HEK293 (cell line): ENCODE data around the gene KLC3.
A peak's percentile ranks its signal among the peaks of the same experiment; 100 is the strongest.

ENCODE experiments used
- CTCF ChIA-PET: fragments of 350-600 bp; formaldehyde crosslinking; extraction: SDS; loops from one replicate; lab custom pipeline; 2021; ENCODE audit warnings: antibody characterized with exemption; lab: Yijun Ruan, JAX
- POLR2A ChIA-PET: fragments of 300-600 bp; formaldehyde crosslinking; extraction: SDS; loops from one replicate; lab custom pipeline; 2020; ENCODE audit warnings: antibody characterized with exemption, inconsistent platforms; lab: Yijun Ruan, JAX
- H3K27ac ChIP-seq: fragments of 200-500 bp; sonication (Bioruptor generic); 2 replicates; pipeline ENCODE4 v1.5.1; 2014; ENCODE audit warnings: low read depth, low read length, control low read depth, inconsistent platforms; ENCODE audit errors: extremely low read depth
- H3K36me3 ChIP-seq, 2 experiments: fragments of 200-500 bp in 1 of 2; sonication (Bioruptor generic) in 1 of 2; 1 replicate in 1 of 2; 2 replicates in 1 of 2; pipeline ENCODE4 v1.5.1; 2014 to 2017; ENCODE audit warnings: inconsistent platforms in 2 of 2, low read length in 2 of 2; ENCODE audit not compliant: control insufficient read depth in 2 of 2, insufficient read depth in 1 of 2
- H3K4me1 ChIP-seq: fragments of 200-500 bp; sonication (Bioruptor generic); 2 replicates; pipeline ENCODE4 v1.5.1; 2014; ENCODE audit warnings: mild to moderate bottlenecking, low read length, inconsistent platforms; ENCODE audit not compliant: control insufficient read depth, insufficient read depth
- H3K4me3 ChIP-seq: 2 replicates; pipeline ENCODE4 v1.5.1; 2011; ENCODE audit warnings: low read depth, mild to moderate bottlenecking, control low read depth, low read length, moderate library complexity
- H3K9me3 ChIP-seq: fragments of 200-500 bp; sonication (Bioruptor generic); 2 replicates; pipeline ENCODE4 v1.5.1; 2014; ENCODE audit warnings: low read depth, low read length, inconsistent platforms; ENCODE audit not compliant: control insufficient read depth, insufficient read depth
- KLF8 ChIP-seq: fragments of 450-650 bp; formaldehyde crosslinking; IDR thresholded peaks from 2 replicates; pipeline ENCODE4 v1.5.1; 2016; ENCODE audit warnings: missing biosample characterization, missing genetic modification characterization
- MYNN ChIP-seq: fragments of 450-650 bp; formaldehyde crosslinking; IDR thresholded peaks from 2 replicates; pipeline ENCODE4 v1.5.1; 2016; ENCODE audit warnings: missing biosample characterization, missing genetic modification characterization, borderline replicate concordance
- SP7 ChIP-seq: fragments of 450-650 bp; formaldehyde crosslinking; IDR thresholded peaks from 2 replicates; pipeline ENCODE4 v1.5.1; 2016; ENCODE audit warnings: missing biosample characterization, missing genetic modification characterization
- ZBTB20 ChIP-seq: fragments of 450-650 bp; formaldehyde crosslinking; IDR thresholded peaks from 2 replicates; pipeline ENCODE4 v1.5.1; 2016; ENCODE audit warnings: missing biosample characterization, missing genetic modification characterization
- ZEB2 ChIP-seq: fragments of 450-650 bp; formaldehyde crosslinking; IDR thresholded peaks from 2 replicates; pipeline ENCODE4 v1.5.1; 2016; ENCODE audit warnings: missing biosample characterization, missing genetic modification characterization
- ZNF16 ChIP-seq: fragments of 450-650 bp; formaldehyde crosslinking; IDR thresholded peaks from 2 replicates; pipeline ENCODE4 v1.5.1; 2016; ENCODE audit warnings: low read depth, missing biosample characterization, missing genetic modification characterization
- ZNF580 ChIP-seq: fragments of 450-650 bp; formaldehyde crosslinking; IDR thresholded peaks from 2 replicates; pipeline ENCODE4 v1.5.1; 2016; ENCODE audit warnings: missing biosample characterization, missing genetic modification characterization
- ZNF600 ChIP-seq: fragments of 450-650 bp; formaldehyde crosslinking; IDR thresholded peaks from 2 replicates; pipeline ENCODE4 v1.5.1; 2016; ENCODE audit warnings: missing biosample characterization, missing genetic modification characterization
- ZNF660 ChIP-seq: fragments of 450-650 bp; IDR thresholded peaks from 2 replicates; pipeline ENCODE4 v1.5.1; 2018; ENCODE audit warnings: missing biosample characterization, mild to moderate bottlenecking, missing genetic modification characterization
- TF ChIP-seq, protein P1 (sequence below): fragments of 450-650 bp; formaldehyde crosslinking; IDR thresholded peaks from 2 replicates; pipeline ENCODE4 v1.5.1; 2016; ENCODE audit warnings: missing biosample characterization, missing genetic modification characterization
- TF ChIP-seq, protein P2 (sequence below): fragments of 450-650 bp; formaldehyde crosslinking; IDR thresholded peaks from 2 replicates; pipeline ENCODE4 v1.5.1; 2017; ENCODE audit warnings: missing biosample characterization, missing genetic modification characterization
- TF ChIP-seq, protein P3 (sequence below): fragments of 450-650 bp; formaldehyde crosslinking; IDR thresholded peaks from 2 replicates; pipeline ENCODE4 v1.5.1; 2017; ENCODE audit warnings: missing biosample characterization, mild to moderate bottlenecking, missing genetic modification characterization, moderate library complexity
- TF ChIP-seq, protein P4 (sequence below): fragments of 450-650 bp; formaldehyde crosslinking; optimal IDR thresholded peaks from 2 replicates; pipeline ENCODE3; 2016; ENCODE audit warnings: missing biosample characterization, mild to moderate bottlenecking, missing genetic modification characterization
- TF ChIP-seq, protein P5 (sequence below): fragments of 450-650 bp; formaldehyde crosslinking; IDR thresholded peaks from 2 replicates; pipeline ENCODE4; 2016; ENCODE audit warnings: missing biosample characterization, missing genetic modification characterization

KLC3 gene

DNA sequence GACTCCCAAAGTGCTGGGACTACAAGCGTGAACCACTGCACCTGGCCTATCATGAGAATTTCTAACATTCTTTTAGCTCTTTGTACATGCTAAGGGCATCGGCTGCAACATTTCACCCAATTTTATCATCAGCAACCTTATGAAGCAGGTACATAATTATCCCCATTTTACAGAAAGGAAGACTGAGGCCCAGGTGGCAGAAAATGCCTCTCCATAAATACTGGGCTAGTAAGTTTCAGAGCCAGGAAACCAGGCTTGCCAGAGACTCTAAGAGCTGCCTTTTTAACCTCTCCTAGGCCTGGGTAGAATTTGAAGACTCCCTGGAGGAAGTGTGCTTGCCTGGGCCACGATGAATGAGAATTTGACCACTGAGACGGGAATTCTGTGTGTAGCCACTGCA, 27.6 kb downstream of the KLC3 start:
- CTCF ChIA-PET, result no interaction called here

DNA sequence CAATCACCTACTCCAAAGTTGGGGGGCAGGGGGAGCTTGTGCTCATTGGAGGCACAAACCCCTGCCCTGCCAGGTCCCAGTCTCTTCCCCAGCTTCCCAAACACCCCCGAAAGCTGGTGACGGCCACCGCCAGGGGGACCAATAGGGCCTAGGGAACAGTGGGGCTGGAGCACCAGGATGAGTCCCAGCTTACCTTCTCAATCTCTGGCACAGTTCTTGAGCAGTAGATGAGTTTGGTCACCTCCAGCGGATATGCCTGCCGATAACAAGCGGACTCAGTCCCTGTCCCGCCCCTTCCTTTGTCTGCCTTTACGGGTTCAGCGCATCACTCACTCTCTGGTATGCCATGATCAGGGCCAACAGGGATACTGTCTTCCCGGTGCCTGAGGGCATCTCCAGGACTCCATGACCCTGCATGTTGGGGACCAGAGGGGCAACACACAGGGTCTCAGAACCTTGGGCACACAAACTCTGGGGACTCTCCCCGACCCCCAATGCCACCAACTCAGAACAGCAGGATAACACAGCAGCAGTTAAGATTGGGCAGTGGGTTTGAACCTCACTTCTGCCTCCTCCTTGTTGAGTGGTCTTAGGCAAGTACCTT, 28.3 kb downstream of the KLC3 start:
- Histone ChIP-seq H3K9me3 (no peaks in the 10 kb centered on the region), H3K36me3 (peaks cover 26 to 33% of the 10 kb centered on the region in 2 experiments; a peak in 2 of 3 replicates)
- TF ChIP-seq ZNF600 (tag by site-specific recombination), result no peak
- TF ChIP-seq, protein P1, sequence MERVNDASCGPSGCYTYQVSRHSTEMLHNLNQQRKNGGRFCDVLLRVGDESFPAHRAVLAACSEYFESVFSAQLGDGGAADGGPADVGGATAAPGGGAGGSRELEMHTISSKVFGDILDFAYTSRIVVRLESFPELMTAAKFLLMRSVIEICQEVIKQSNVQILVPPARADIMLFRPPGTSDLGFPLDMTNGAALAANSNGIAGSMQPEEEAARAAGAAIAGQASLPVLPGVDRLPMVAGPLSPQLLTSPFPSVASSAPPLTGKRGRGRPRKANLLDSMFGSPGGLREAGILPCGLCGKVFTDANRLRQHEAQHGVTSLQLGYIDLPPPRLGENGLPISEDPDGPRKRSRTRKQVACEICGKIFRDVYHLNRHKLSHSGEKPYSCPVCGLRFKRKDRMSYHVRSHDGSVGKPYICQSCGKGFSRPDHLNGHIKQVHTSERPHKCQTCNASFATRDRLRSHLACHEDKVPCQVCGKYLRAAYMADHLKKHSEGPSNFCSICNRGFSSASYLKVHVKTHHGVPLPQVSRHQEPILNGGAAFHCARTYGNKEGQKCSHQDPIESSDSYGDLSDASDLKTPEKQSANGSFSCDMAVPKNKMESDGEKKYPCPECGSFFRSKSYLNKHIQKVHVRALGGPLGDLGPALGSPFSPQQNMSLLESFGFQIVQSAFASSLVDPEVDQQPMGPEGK (tag by site-specific recombination), result no peak
- TF ChIP-seq, all 188 proteins: peak for 0
- Histone ChIP-seq H3K27ac (no peak overlapping the region), H3K4me1 (0 out of 2 replicates have a peak, but pooled peaks cover 2% of the 10 kb centered on the region), H3K4me3 (no peak overlapping the region)
- CTCF ChIA-PET, result interaction anchor here (0.6 to 1.2 kb wide), 4 partner anchors 21 to 110 kb away, joined by 3 to 4 read pairs (median 3); partner anchors contain the start of gene PPP1R13L
- POLR2A ChIA-PET, result interaction anchor here (1.5 kb wide), 1 partner anchor 191 kb away, joined by 5 read pairs; the partner anchor contains the start of genes BLOC1S3 and TRAPPC6A

More for the DNA sequence above, 27.6 kb downstream of the KLC3 start:
- POLR2A ChIA-PET, result no interaction called here
- Histone ChIP-seq H3K27ac (no peak overlapping the region), H3K4me1 (0 out of 2 replicates have a peak, but pooled peaks cover 2% of the 10 kb centered on the region), H3K36me3 (peaks cover 26 to 39% of the 10 kb centered on the region in 2 experiments; a peak in 2 of 3 replicates), H3K4me3 (no peak overlapping the region), H3K9me3 (no peaks in the 10 kb centered on the region)
- 0 out of 2 replicates have a peak, but pooled peaks have one; percentile 24 for TF ChIP-seq SP7 (tag by site-specific recombination)
- TF ChIP-seq, protein P2, sequence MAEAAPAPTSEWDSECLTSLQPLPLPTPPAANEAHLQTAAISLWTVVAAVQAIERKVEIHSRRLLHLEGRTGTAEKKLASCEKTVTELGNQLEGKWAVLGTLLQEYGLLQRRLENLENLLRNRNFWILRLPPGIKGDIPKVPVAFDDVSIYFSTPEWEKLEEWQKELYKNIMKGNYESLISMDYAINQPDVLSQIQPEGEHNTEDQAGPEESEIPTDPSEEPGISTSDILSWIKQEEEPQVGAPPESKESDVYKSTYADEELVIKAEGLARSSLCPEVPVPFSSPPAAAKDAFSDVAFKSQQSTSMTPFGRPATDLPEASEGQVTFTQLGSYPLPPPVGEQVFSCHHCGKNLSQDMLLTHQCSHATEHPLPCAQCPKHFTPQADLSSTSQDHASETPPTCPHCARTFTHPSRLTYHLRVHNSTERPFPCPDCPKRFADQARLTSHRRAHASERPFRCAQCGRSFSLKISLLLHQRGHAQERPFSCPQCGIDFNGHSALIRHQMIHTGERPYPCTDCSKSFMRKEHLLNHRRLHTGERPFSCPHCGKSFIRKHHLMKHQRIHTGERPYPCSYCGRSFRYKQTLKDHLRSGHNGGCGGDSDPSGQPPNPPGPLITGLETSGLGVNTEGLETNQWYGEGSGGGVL, result no peak
- no peak for TF ChIP-seq MYNN (tag by site-specific recombination)
- TF ChIP-seq, protein P3, sequence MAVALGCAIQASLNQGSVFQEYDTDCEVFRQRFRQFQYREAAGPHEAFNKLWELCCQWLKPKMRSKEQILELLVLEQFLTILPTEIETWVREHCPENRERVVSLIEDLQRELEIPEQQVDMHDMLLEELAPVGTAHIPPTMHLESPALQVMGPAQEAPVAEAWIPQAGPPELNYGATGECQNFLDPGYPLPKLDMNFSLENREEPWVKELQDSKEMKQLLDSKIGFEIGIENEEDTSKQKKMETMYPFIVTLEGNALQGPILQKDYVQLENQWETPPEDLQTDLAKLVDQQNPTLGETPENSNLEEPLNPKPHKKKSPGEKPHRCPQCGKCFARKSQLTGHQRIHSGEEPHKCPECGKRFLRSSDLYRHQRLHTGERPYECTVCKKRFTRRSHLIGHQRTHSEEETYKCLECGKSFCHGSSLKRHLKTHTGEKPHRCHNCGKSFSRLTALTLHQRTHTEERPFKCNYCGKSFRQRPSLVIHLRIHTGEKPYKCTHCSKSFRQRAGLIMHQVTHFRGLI (tag by site-specific recombination), result no peak
- TF ChIP-seq KLF8 (tag by site-specific recombination), result 0 out of 2 replicates have a peak, but pooled peaks have one; percentile 19
- TF ChIP-seq ZNF580 (tag by site-specific recombination), result peak; percentile 49; the same call in 1 of the 2 replicates

GRCh38 chr19:45370410-45371204, 30.1 kb downstream of the KLC3 start, which contains the start of gene ERCC2:
Gene ERCC2 (minus strand): TSS chr19:45370573. CDS start chr19:45370540, 33 bp downstream.
- ChIA-PET POLR2A (interaction anchor here (0.6 to 1.5 kb wide), 4 partner anchors 108 to 332 kb away, joined by 3 to 5 read pairs (median 3); partner anchors contain the start of genes BLOC1S3, CLASRP and TRAPPC6A), CTCF (interaction anchor here (0.6 to 1.4 kb wide), 5 partner anchors 29 to 327 kb away, joined by 3 to 8 read pairs (median 5); no protein-coding TSS in a partner anchor)
- peak within 1 kb of the TSS; percentile 82 for H3K27ac ChIP-seq
- peaks cover 21 to 22% of the 10 kb centered on the region in 2 experiments; a peak in 2 of 3 replicates for H3K36me3 ChIP-seq
- no peaks in the 10 kb centered on the region for H3K9me3 ChIP-seq
- peak within 1 kb of the TSS; percentile 77 for H3K4me3 ChIP-seq
- 0 out of 2 replicates have a peak, but pooled peaks cover 2% of the 10 kb centered on the region for H3K4me1 ChIP-seq
- TF ChIP-seq ZNF660, result 0 out of 2 replicates have a peak, but pooled peaks have one; percentile 8
- no peak for TF ChIP-seq ZNF16 (tag by site-specific recombination)
- TF ChIP-seq, protein P4, sequence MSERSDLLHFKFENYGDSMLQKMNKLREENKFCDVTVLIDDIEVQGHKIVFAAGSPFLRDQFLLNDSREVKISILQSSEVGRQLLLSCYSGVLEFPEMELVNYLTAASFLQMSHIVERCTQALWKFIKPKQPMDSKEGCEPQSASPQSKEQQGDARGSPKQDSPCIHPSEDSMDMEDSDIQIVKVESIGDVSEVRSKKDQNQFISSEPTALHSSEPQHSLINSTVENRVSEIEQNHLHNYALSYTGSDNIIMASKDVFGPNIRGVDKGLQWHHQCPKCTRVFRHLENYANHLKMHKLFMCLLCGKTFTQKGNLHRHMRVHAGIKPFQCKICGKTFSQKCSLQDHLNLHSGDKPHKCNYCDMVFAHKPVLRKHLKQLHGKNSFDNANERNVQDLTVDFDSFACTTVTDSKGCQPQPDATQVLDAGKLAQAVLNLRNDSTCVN (tag by site-specific recombination), result peak; percentile 36
- TF ChIP-seq, protein P5, sequence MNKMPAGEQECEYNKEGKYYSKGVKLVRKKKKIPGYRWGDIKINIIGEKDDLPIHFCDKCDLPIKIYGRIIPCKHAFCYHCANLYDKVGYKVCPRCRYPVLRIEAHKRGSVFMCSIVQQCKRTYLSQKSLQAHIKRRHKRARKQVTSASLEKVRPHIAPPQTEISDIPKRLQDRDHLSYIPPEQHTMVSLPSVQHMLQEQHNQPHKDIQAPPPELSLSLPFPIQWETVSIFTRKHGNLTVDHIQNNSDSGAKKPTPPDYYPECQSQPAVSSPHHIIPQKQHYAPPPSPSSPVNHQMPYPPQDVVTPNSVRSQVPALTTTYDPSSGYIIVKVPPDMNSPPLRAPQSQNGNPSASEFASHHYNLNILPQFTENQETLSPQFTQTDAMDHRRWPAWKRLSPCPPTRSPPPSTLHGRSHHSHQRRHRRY (tag by site-specific recombination), result no peak
- peak; percentile 20; the same call in 1 of the 2 replicates for TF ChIP-seq ZBTB20 (tag by site-specific recombination)
- 0 out of 2 replicates have a peak, but pooled peaks have one; percentile 21 for TF ChIP-seq ZEB2 (tag by site-specific recombination)
- TF ChIP-seq, protein P1 (tag by site-specific recombination), result peak; percentile 74; the same call in 1 of the 2 replicates
